ENCODE data around the gene LATS2. TPM values are rescaled to one million over a fixed set of nuclear protein-coding genes. Genes with fewer than 3 reads are reported as not detected.

LATS2 gene
- total and polyA plus RNA-seq, 9 donors, result 12.5 to 41.9 (median 22.8) TPM

GRCh38 chr13:21047087-21047486, 14.3 kb downstream of the LATS2 start:
- Histone ChIP-seq H3K4me3 (no peak overlapping the region), H3K27ac (no peak overlapping the region), H3K36me3 (no peaks in the 10 kb centered on the region), H3K9me3 (no peaks in the 10 kb centered on the region), H3K27me3 (no peaks in the 10 kb centered on the region), H3K4me1 (ENCODE audit: insufficient read depth) (peaks cover 10% of the 10 kb centered on the region)
- TF ChIP-seq EP300 (IDR thresholded peaks at IDR 0.05) (no peak), CTCF (IDR thresholded peaks at IDR 0.05) (no peak), POLR2A (IDR thresholded peaks at IDR 0.05) (no peak)
- WGBS, 3 donors, result 93% methylated on average over 9 of the region's 9 CpGs
- DNase-seq, result no peak
- intact Hi-C loops (cut with DNase I), result no loop called here

DNA sequence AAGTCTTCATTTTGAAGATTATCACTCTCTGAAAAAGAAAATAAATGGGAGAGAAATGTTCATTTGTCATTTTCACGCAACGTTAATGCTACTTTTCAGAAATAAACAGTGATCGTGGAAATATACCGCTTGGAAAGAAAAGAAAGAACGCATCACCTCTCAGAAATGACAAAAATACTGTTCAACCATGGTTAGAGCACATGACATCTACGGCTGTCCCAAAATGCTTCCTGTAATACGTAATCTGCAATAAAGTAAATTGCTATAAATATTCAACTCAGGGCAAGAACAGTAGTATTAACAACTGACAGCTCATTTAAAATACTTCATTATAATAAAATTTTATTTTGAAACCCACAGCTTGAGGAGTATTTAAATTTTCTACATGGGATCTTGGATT, 15.2 kb downstream of the LATS2 start:
- no peaks in the 10 kb centered on the region for H3K9me3 ChIP-seq
- H3K36me3 ChIP-seq, result no peaks in the 10 kb centered on the region
- H3K27ac ChIP-seq, result no peak overlapping the region
- 80 to 86% (median 82%) methylated on average over 7 of the region's 7 CpGs for WGBS, 3 donors
- no peak for TF ChIP-seq CTCF (IDR thresholded peaks at IDR 0.05)
- no peak for TF ChIP-seq POLR2A (IDR thresholded peaks at IDR 0.05)
- no peak for TF ChIP-seq EP300 (IDR thresholded peaks at IDR 0.05)
- H3K4me3 ChIP-seq, result no peak overlapping the region
- no peak for DNase-seq
- H3K27me3 ChIP-seq, result no peaks in the 10 kb centered on the region
- intact Hi-C loops (cut with DNase I), result no loop called here
- H3K4me1 ChIP-seq (ENCODE audit: insufficient read depth), result peaks cover 8% of the 10 kb centered on the region

GRCh38 chr13:21045100-21045499, 16.3 kb downstream of the LATS2 start:
- H3K4me1 ChIP-seq (ENCODE audit: insufficient read depth), result peaks cover 8% of the 10 kb centered on the region
- no peak for DNase-seq
- H3K4me3 ChIP-seq, result no peak overlapping the region
- no peaks in the 10 kb centered on the region for H3K27me3 ChIP-seq
- intact Hi-C loops (cut with DNase I), result no loop called here
- no peaks in the 10 kb centered on the region for H3K36me3 ChIP-seq
- H3K9me3 ChIP-seq, result no peaks in the 10 kb centered on the region
- TF ChIP-seq EP300 (IDR thresholded peaks at IDR 0.05) (no peak), CTCF (IDR thresholded peaks at IDR 0.05) (no peak), POLR2A (IDR thresholded peaks at IDR 0.05) (no peak)
- no peak overlapping the region for H3K27ac ChIP-seq
- 75 to 78% (median 78%) methylated on average over 5 of the region's 5 CpGs for WGBS, 3 donors

DNA sequence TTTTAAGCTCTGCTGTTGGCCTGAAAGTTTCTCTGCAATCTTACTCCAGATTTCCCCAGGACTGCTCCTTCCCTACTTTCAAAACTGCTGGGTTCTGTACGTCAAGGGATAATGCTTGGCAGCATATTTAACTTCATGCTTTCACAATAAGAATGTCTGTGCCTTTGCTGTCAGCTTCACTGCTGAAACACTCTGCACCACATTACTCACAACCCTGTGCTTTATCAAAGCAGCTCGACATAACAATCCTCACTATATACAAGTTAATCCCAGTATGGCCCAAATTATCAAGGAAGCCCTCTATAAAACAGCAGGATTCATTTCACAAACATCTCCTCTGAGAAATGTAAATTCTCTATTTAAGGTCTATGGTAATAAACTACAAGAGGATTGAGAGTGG, 17.5 kb downstream of the LATS2 start:
- no peak overlapping the region for H3K4me3 ChIP-seq
- intact Hi-C loops (cut with DNase I), result no loop called here
- no peaks in the 10 kb centered on the region for H3K9me3 ChIP-seq
- H3K36me3 ChIP-seq, result no peaks in the 10 kb centered on the region
- 7 to 14% (median 14%) methylated on average over 2 of the region's 2 CpGs for WGBS, 3 donors
- no peak for DNase-seq
- TF ChIP-seq EP300 (IDR thresholded peaks at IDR 0.05) (no peak), POLR2A (IDR thresholded peaks at IDR 0.05) (no peak), CTCF (IDR thresholded peaks at IDR 0.05) (no peak)
- H3K4me1 ChIP-seq (ENCODE audit: insufficient read depth), result peaks cover 5% of the 10 kb centered on the region
- H3K27ac ChIP-seq, result no peak overlapping the region
- no peaks in the 10 kb centered on the region for H3K27me3 ChIP-seq

All from ovary (tissue), 9 donors.